Endothelial cell of umbilical vein (primary cell): ENCODE results near the gene SRP14. TPM values are rescaled to one million over a fixed set of nuclear protein-coding genes. Genes with fewer than 3 reads are reported as not detected.

Experiments used
- BruUV-seq: library from RNA; stranded (reverse); fragments of 400-500 nt; replicated peaks from 2 replicates; lab custom pipeline; 2021; lab: Mats Ljungman, UMichigan
- CTCF ChIA-PET: fragments of 300-600, 350-600 bp; sonication (Branson Sonifier 250); formaldehyde crosslinking; loops from one replicate; lab custom pipeline; 2021; ENCODE audit warnings: antibody characterized with exemption, inconsistent platforms; lab: Charles Lee
- POLR2A ChIA-PET: fragments of 300-600, 350-600 bp; sonication (Branson Sonifier 250); formaldehyde crosslinking; loops from one replicate; lab custom pipeline; 2021; ENCODE audit warnings: antibody characterized with exemption, inconsistent platforms; lab: Charles Lee
- DNase-seq: peaks from one replicate; pipeline ENCODE4 v3.0.0-alpha.2; 2011; ENCODE audit warnings: low read depth, low spot score
- FAIRE-seq: peaks from 2 replicates; lab custom pipeline; 2011; peaks lifted over from hg19 to GRCh38; lab: Jason Lieb, UNC
- H2AFZ ChIP-seq: 2 replicates; pipeline ENCODE4 v1.6.0; 2012; ENCODE audit warnings: low read depth, low read length, control low read depth, inconsistent platforms
- H3K27ac ChIP-seq: 2 replicates; pipeline ENCODE4 v1.5.1; 2011; ENCODE audit warnings: low read depth, mild to moderate bottlenecking, control low read depth, low read length, moderate library complexity; ENCODE audit not compliant: insufficient read depth
- H3K27me3 ChIP-seq, 2 experiments: 2 replicates each; pipeline versions ENCODE4 v1.6.0 to v1.6.1; 2011; ENCODE audit warnings: low read length in 2 of 2, mixed read lengths in 1 of 2; ENCODE audit not compliant: control insufficient read depth in 2 of 2, insufficient read depth in 2 of 2
- H3K36me3 ChIP-seq, 2 experiments: 2 replicates in 1 of 2; 3 replicates in 1 of 2; pipeline ENCODE4 v1.5.1; 2011; ENCODE audit warnings: low read length in 2 of 2, mild to moderate bottlenecking in 1 of 2, moderate library complexity in 1 of 2; ENCODE audit not compliant: control insufficient read depth in 2 of 2, insufficient read depth in 2 of 2; ENCODE audit errors: extremely low read depth in 1 of 2
- H3K4me1 ChIP-seq: 3 replicates; pipeline ENCODE4 v1.5.1; 2011; ENCODE audit warnings: mild to moderate bottlenecking, low read length; ENCODE audit not compliant: control insufficient read depth, insufficient read depth; ENCODE audit errors: extremely low read depth
- H3K4me2 ChIP-seq: 2 replicates; pipeline ENCODE4 v1.6.1; 2011; ENCODE audit warnings: low read length, control low read depth, mixed read lengths; ENCODE audit not compliant: insufficient read depth
- H3K4me3 ChIP-seq, 3 experiments: fragments of 200-600 bp in 1 of 3; sonication (generic), shearing (Covaris generic) in 1 of 3; replicated peaks in 1 of 3; 2 replicates each; pipeline ENCODE4 v1.5.1; 2011 to 2016; ENCODE audit warnings: control low read depth in 3 of 3, low read length in 3 of 3, mild to moderate bottlenecking in 2 of 3, inconsistent platforms in 1 of 3, low read depth in 1 of 3, moderate library complexity in 1 of 3; ENCODE audit not compliant: insufficient read depth in 1 of 3
- H3K79me2 ChIP-seq: 2 replicates; pipeline ENCODE4 v1.6.0; 2012; ENCODE audit warnings: low read length, inconsistent platforms; ENCODE audit not compliant: control insufficient read depth, insufficient read depth
- H3K9ac ChIP-seq: replicated peaks from 2 replicates; pipeline ENCODE3; 2011; ENCODE audit warnings: low read length, control low read depth; ENCODE audit not compliant: insufficient read depth; ENCODE audit errors: extremely low read depth
- H3K9me1 ChIP-seq: replicated peaks from 3 replicates; pipeline ENCODE4 v1.6.0; 2011; ENCODE audit warnings: mild to moderate bottlenecking, low read length; ENCODE audit not compliant: control insufficient read depth, insufficient read depth; ENCODE audit errors: extremely low read depth
- H3K9me3 ChIP-seq: replicated peaks from 2 replicates; pipeline ENCODE4 v1.5.1; 2012; ENCODE audit warnings: low read length, inconsistent platforms; ENCODE audit not compliant: control insufficient read depth, insufficient read depth
- H4K20me1 ChIP-seq: replicated peaks from 2 replicates; pipeline ENCODE3; 2011; ENCODE audit warnings: mild to moderate bottlenecking, low read length; ENCODE audit not compliant: control insufficient read depth, insufficient read depth; ENCODE audit errors: extremely low read depth
- FOS ChIP-seq: IDR thresholded peaks from 2 replicates; pipeline ENCODE4 v1.6.1; 2011; ENCODE audit warnings: mild to moderate bottlenecking, low read length, moderate library complexity, borderline replicate concordance; ENCODE audit not compliant: insufficient read depth
- JUN ChIP-seq: IDR thresholded peaks from 2 replicates; pipeline ENCODE4 v1.6.1; 2011; ENCODE audit warnings: borderline replicate concordance, low read depth; ENCODE audit not compliant: insufficient read length, insufficient read depth
- MYC ChIP-seq: IDR thresholded peaks from one replicate; pipeline ENCODE4 v1.6.1; 2011; ENCODE audit warnings: mild to moderate bottlenecking, low read depth, low read length
- POLR2A ChIP-seq: IDR thresholded peaks from 2 replicates; pipeline ENCODE4 v1.6.1; 2012; ENCODE audit warnings: low read depth, mild to moderate bottlenecking, control low read depth, low read length
- POLR2AphosphoS5 ChIP-seq: IDR thresholded peaks from 2 replicates; pipeline ENCODE4 v1.6.1; 2012; ENCODE audit warnings: low read depth, mild to moderate bottlenecking, control low read depth, low read length, moderate library complexity; ENCODE audit not compliant: insufficient read depth
- dilution Hi-C: fragments of 300-500 bp; cut with MboI; formaldehyde crosslinking; loops from one replicate; pipeline ENCODE4 v1.15.0; 2019; ENCODE audit warnings: low sequenced_read_pairs; ENCODE audit not compliant: extremely low pct_ligation_motif_present
- intact Hi-C: fragments of 100-400 bp; cut with micrococcal nuclease; formaldehyde crosslinking; loops from one replicate; pipeline ENCODE4 v1.10.0; 2022
- polyA plus RNA-seq, 4 experiments: library from polyadenylated mRNA; depleted of rRNA in 3 of 4; stranded (reverse) in 3 of 4; unstranded in 1 of 4; fragments of >200 nt; gene quantifications; 2 replicates each; pipeline versions ENCODE4 v1.2.1 to v1.2.3, GENCODE V29; 2011 to 2012; ENCODE audit warnings: missing spikeins in 1 of 4
- total RNA-seq: library from RNA; stranded (reverse); gene quantifications from 2 replicates; pipeline ENCODE4 v1.2.3, GENCODE V29; 2021
- TF ChIP-seq, protein P1 (sequence below), 2 donors: IDR thresholded peaks; 1 replicate in 1 of 2; 2 replicates in 1 of 2; pipeline ENCODE4 v1.5.1; 2011; ENCODE audit warnings: low read length in 2 of 2, mild to moderate bottlenecking in 2 of 2, moderate library complexity in 2 of 2, control low read depth in 1 of 2, inconsistent platforms in 1 of 2, low read depth in 1 of 2; ENCODE audit not compliant: insufficient read depth in 1 of 2; ENCODE audit errors: extremely low read depth in 1 of 2

Gene SRP14
- total and polyA plus RNA-seq, 2 donors (not counting 3 experiments of a cell fraction or from before 2014, with no cell fraction given) = 220 to 330 TPM

- no peaks in the 10 kb centered on the region for H3K36me3 ChIP-seq
- TF ChIP-seq, protein P1, sequence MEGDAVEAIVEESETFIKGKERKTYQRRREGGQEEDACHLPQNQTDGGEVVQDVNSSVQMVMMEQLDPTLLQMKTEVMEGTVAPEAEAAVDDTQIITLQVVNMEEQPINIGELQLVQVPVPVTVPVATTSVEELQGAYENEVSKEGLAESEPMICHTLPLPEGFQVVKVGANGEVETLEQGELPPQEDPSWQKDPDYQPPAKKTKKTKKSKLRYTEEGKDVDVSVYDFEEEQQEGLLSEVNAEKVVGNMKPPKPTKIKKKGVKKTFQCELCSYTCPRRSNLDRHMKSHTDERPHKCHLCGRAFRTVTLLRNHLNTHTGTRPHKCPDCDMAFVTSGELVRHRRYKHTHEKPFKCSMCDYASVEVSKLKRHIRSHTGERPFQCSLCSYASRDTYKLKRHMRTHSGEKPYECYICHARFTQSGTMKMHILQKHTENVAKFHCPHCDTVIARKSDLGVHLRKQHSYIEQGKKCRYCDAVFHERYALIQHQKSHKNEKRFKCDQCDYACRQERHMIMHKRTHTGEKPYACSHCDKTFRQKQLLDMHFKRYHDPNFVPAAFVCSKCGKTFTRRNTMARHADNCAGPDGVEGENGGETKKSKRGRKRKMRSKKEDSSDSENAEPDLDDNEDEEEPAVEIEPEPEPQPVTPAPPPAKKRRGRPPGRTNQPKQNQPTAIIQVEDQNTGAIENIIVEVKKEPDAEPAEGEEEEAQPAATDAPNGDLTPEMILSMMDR (IDR thresholded peaks at IDR 0.05; ENCODE audit: extremely low read depth in 1 of 2, insufficient read depth in 1 of 2, low read depth in 1 of 2, low read length in 2 of 2) = no peak
- TF ChIP-seq FOS (no peak), POLR2AphosphoS5 (no peak), MYC (no peak), POLR2A (no peak), JUN (no peak)
- H3K9me1 ChIP-seq = no peaks in the 10 kb centered on the region
- H3K9me3 ChIP-seq = no peaks in the 10 kb centered on the region
- H3K4me1 ChIP-seq = peaks cover 20% of the 10 kb centered on the region
- ChIA-PET POLR2A (interaction anchor here (0.7 kb wide), 1 partner anchor 490 kb away, joined by 3 read pairs; no protein-coding TSS in a partner anchor), CTCF (interaction anchor here (0.7 to 1.5 kb wide), 3 partner anchors 28 to 147 kb away, joined by 3 to 5 read pairs (median 3); no protein-coding TSS in a partner anchor)
- no peak overlapping the region for H2AFZ ChIP-seq
- H3K27ac ChIP-seq = no peak overlapping the region
- H3K79me2 ChIP-seq = no peaks in the 10 kb centered on the region
- FAIRE-seq (no peak), DNase-seq (no peak)
- H4K20me1 ChIP-seq = no peaks in the 10 kb centered on the region
- no peak overlapping the region for H3K4me2 ChIP-seq
- no peak overlapping the region for H3K9ac ChIP-seq
- dilution Hi-C loops = no loop called here
- no peak overlapping the region for H3K4me3 ChIP-seq
- H3K27me3 ChIP-seq = no peaks in the 10 kb centered on the region
- BruUV-seq = no TSS peak
- intact Hi-C loops = no loop called here
Measured at GRCh38 chr15:40070608-40071218, 31.7 kb upstream of the SRP14 start.
